Measurements from ENCODE around the gene CRYGC. TPM values are rescaled to one million over a fixed set of nuclear protein-coding genes. Genes with fewer than 3 reads are reported as not detected.

CRYGC gene
- total RNA-seq, 1 donor from 2014 or later = not detected

GRCh38 chr2:208097801-208098200 lies 31.8 kb downstream of the CRYGC start:
- DNase-seq (ENCODE audit: extremely low read depth, low read depth, low spot score) = no peak

DNA sequence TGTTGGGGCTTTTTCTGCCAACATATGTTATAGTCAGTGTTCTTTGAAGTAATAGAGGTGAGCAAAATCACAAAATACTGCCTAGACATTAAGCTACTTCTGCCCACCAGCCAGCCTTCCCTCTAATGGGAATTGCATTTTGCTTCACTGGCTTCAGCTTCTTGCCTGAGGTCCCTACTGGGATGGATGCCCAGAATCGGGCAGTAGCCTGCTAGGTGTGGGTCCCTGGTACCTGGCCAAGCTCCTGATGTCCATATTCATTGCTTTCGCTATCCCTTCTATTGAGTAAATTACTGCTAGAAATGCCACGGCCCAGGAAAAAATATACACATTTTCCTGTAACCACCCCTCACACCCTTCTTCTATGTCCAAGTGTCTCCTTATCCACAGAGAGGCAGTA lies 32.3 kb downstream of the CRYGC start:
- no peak for DNase-seq (ENCODE audit: extremely low read depth, low read depth, low spot score)

- no peak for DNase-seq (ENCODE audit: extremely low read depth, low read depth, low spot score)
Observed at GRCh38 chr2:208096080-208096479, 33.5 kb downstream of the CRYGC start.

DNA sequence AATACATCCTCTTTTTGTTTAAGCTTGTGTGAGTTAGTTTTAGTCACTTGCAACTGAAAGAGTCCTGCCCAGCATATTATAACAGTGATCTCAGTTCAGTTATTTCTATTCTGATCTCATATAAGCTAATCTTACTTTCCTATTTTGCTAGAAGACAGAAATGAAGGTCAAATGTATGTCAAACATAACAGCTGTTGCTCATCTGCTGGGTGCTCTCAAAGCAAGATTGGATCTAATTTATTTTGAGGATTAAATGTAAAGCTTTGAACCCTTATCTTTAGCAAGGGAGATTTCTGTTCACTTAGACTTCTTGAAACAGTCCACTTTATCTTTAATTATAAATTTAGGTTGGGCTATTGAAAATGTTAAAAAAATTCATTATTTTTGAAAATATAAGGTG lies 36.5 kb downstream of the CRYGC start:
- DNase-seq (ENCODE audit: extremely low read depth, low read depth, low spot score) = no peak

DNA sequence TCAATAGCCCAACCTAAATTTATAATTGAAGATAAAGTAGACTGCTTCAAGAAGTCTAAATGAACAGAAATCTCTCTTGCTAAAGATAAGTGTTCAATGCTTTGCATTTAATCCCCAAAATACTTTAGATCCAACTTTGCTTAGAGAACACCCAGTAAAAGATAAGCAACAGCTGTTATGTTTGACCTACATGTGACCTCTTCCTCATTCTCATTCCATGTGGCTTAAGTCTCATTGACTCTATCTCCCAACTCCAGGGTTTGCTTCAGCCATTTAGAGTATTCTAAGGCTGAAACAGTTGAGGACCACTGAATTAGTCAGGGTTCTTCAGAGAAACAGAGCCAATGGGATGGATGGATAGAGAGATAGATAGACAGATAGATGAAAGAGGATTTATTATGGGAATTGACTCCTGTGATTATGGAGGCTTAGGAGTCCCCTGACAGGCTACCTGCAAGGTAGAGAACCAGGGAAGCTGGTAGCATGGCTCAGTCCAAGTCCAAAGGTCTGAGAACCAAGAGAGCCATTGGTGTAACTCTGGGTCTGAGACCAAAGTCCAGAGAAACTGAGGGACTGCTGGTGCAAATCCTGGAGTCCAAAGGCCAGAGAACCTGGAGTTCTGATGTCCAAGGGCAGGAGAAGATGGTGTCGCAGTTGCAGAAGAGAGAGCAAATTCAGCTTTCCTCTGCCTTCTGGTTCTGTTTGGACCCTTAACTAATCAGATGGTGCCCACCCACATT lies 37.4 kb downstream of the CRYGC start:
- no peak for DNase-seq (ENCODE audit: extremely low read depth, low read depth, low spot score)

DNA sequence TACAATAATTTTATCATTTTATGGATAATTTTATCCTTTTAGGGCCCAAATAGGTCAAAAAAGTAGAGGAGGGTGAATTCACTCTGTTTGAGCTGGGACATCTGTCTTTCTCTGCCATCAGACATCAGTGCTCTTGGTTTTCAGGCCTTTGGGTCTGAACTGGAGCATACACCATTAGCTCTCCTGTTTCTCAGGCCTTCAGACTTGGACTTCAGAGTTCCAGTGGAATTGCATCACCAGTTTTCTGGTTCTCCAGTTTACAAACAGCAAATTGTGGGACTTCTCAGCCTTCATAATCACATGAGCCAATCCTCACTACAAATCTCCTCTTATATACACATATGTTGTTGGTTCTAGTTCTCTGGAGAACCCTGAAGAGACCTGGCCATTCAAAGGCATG lies 39.2 kb downstream of the CRYGC start:
- no peak for DNase-seq (ENCODE audit: extremely low read depth, low read depth, low spot score)

- no peak for DNase-seq (ENCODE audit: extremely low read depth, low read depth, low spot score)
Observed at GRCh38 chr2:208086029-208086428, 43.6 kb downstream of the CRYGC start.

- no peak for DNase-seq (ENCODE audit: extremely low read depth, low read depth, low spot score)
Observed at GRCh38 chr2:208083807-208084206, 45.8 kb downstream of the CRYGC start.

Other genes starting within 250 kb of the CRYGC start
- 4.1 and 7.8 TPM in 2 replicates for gene PLEKHM3, start 104.3 kb downstream of the CRYGC start, total RNA-seq
- not detected in 2 replicates for gene CRYGD, start 5.3 kb downstream of the CRYGC start, total RNA-seq
- gene CRYGB, start 16.3 kb upstream of the CRYGC start, total RNA-seq = not detected in 2 replicates
- not detected in 2 replicates for gene CRYGA, start 33.8 kb upstream of the CRYGC start, total RNA-seq
- gene C2orf80, start 60.2 kb upstream of the CRYGC start, total RNA-seq = not detected in 2 replicates
- gene IDH1, start 125.2 kb upstream of the CRYGC start, total RNA-seq = 64.1 and 76.4 TPM in 2 replicates
- gene PIKFYVE, start 136.4 kb upstream of the CRYGC start, total RNA-seq = 19.0 and 27.2 TPM in 2 replicates